Glutamatergic neuron (in vitro differentiated cells): Measurements from ENCODE around the gene TECR. TPM values are rescaled to one million over a fixed set of nuclear protein-coding genes. Genes with fewer than 3 reads are reported as not detected.
"Not testable (repeated sequence)": the region's sequence is repeated elsewhere in the genome, so short reads cannot be mapped to it uniquely, and the experiment has no call there.

Experiments used
- DNase-seq: peaks from one replicate; pipeline ENCODE4 v3.0.0; 2022
- H3K27ac Mint-ChIP-seq: one replicate; pipeline ENCODE4 v1.8.0; 2020; ENCODE audit warnings: mild to moderate bottlenecking, mixed read lengths, inconsistent platforms; ENCODE audit not compliant: unreplicated experiment
- H3K27me3 Mint-ChIP-seq: one replicate; pipeline ENCODE4 v1.8.0; 2020; ENCODE audit warnings: mild to moderate bottlenecking, moderate library complexity, mixed read lengths, inconsistent platforms; ENCODE audit not compliant: unreplicated experiment
- H3K36me3 Mint-ChIP-seq: one replicate; pipeline ENCODE4 v1.8.0; 2020; ENCODE audit warnings: mild to moderate bottlenecking, mixed read lengths, inconsistent platforms; ENCODE audit not compliant: unreplicated experiment
- H3K4me1 Mint-ChIP-seq: one replicate; pipeline ENCODE4 v1.8.0; 2020; ENCODE audit warnings: mild to moderate bottlenecking, low read depth, mixed read lengths, inconsistent platforms; ENCODE audit not compliant: unreplicated experiment
- H3K4me3 Mint-ChIP-seq: one replicate; pipeline ENCODE4 v1.8.0; 2020; ENCODE audit warnings: mild to moderate bottlenecking, mixed read lengths, inconsistent platforms; ENCODE audit not compliant: unreplicated experiment
- H3K9me3 Mint-ChIP-seq: one replicate; pipeline ENCODE4 v1.8.0; 2020; ENCODE audit warnings: mild to moderate bottlenecking, moderate library complexity, mixed read lengths, inconsistent platforms; ENCODE audit not compliant: unreplicated experiment
- CTCF ChIP-seq: fragments of 200-600 bp; sonication (generic); IDR thresholded peaks from one replicate; pipeline ENCODE4 v1.5.0; 2021; ENCODE audit not compliant: partially characterized antibody, unreplicated experiment
- total RNA-seq: library from RNA; stranded (reverse); fragmentation: NEBNext Ultra II Directional; extraction: Animal tissue kit (Norgen Biotek cat#: 25700); gene quantifications from one replicate; pipeline ENCODE4 v1.2.1, GENCODE V29; 2021; ENCODE audit not compliant: unreplicated experiment

TECR gene
- total RNA-seq, 1 donor from 2014 or later: 102 TPM

GRCh38 chr19:14503285-14503684 is 26.1 kb upstream of the TECR start:
- Mint-ChIP-seq H3K36me3 (no peaks in the 10 kb centered on the region), H3K27me3 (peaks cover 4% of the 10 kb centered on the region), H3K4me3 (no peak overlapping the region), H3K27ac (no peak overlapping the region), H3K4me1 (no peaks in the 10 kb centered on the region), H3K9me3 (no peaks in the 10 kb centered on the region)
- DNase-seq: no peak
- TF ChIP-seq CTCF: no peak

GRCh38 chr19:14504575-14504974 is 24.8 kb upstream of the TECR start:
- H3K9me3 Mint-ChIP-seq, H3K36me3 Mint-ChIP-seq, H3K27me3 Mint-ChIP-seq, H3K4me3 Mint-ChIP-seq, H3K4me1 Mint-ChIP-seq, H3K27ac Mint-ChIP-seq, DNase-seq: not testable (repeated sequence)

GRCh38 chr19:14505488-14506239 is 23.7 kb upstream of the TECR start:
- Mint-ChIP-seq H3K4me3 (no peak overlapping the region), H3K27me3 (peaks cover 4% of the 10 kb centered on the region), H3K36me3 (no peaks in the 10 kb centered on the region), H3K27ac (no peak overlapping the region), H3K9me3 (no peaks in the 10 kb centered on the region), H3K4me1 (no peaks in the 10 kb centered on the region)
- peak; percentile 77 for DNase-seq
- TF ChIP-seq CTCF: peak; percentile 86

- DNase-seq: no peak
- no peak for TF ChIP-seq CTCF
- Mint-ChIP-seq H3K4me3 (no peak overlapping the region), H3K4me1 (no peaks in the 10 kb centered on the region), H3K9me3 (peaks cover 3% of the 10 kb centered on the region), H3K27me3 (peaks cover 2% of the 10 kb centered on the region), H3K27ac (no peak overlapping the region), H3K36me3 (no peaks in the 10 kb centered on the region)
These were observed 21.5 kb upstream of the TECR start for GRCh38 chr19:14507704-14508542.

- H3K4me3 Mint-ChIP-seq: no peak overlapping the region
- H3K27ac Mint-ChIP-seq: no peak overlapping the region
- peaks cover 10% of the 10 kb centered on the region for H3K4me1 Mint-ChIP-seq
- DNase-seq: no peak
- peaks cover 3% of the 10 kb centered on the region for H3K27me3 Mint-ChIP-seq
- no peak for TF ChIP-seq CTCF
- H3K36me3 Mint-ChIP-seq: peaks cover 10% of the 10 kb centered on the region
- peaks cover 8% of the 10 kb centered on the region for H3K9me3 Mint-ChIP-seq
These were observed 18.8 kb upstream of the TECR start for GRCh38 chr19:14510311-14511228.
